IMR-90 (cell line): ENCODE data around the gene SCARF1. TPM values are rescaled to one million over a fixed set of nuclear protein-coding genes. Genes with fewer than 3 reads are reported as not detected.
A peak's percentile ranks its signal among the peaks of the same experiment; 100 is the strongest.

Experiments
- ATAC-seq: fragments of 200-7000 bp; cut with Tn5 transposase; 2 replicates; pipeline ENCODE4 v1.9.1; 2020; ENCODE audit warnings: low read depth, mild to moderate bottlenecking, moderate library complexity
- BruUV-seq: library from RNA; stranded (reverse); fragments of 400-500 nt; replicated peaks from 2 replicates; lab custom pipeline; 2021; lab: Mats Ljungman, UMichigan
- CTCF ChIA-PET: fragments of 300-600 bp; formaldehyde crosslinking; extraction: SDS; loops from one replicate; lab custom pipeline; 2021; ENCODE audit warnings: antibody characterized with exemption; lab: Yijun Ruan, JAX
- POLR2A ChIA-PET: fragments of 300-600 bp; sonication (Branson Sonifier 250); formaldehyde crosslinking; loops from one replicate; lab custom pipeline; 2022; ENCODE audit warnings: antibody characterized with exemption; ENCODE audit not compliant: unreplicated experiment; lab: Charles Lee
- DNase-seq: peaks from one replicate; pipeline ENCODE4 v3.0.0; 2013
- H2AFZ ChIP-seq: replicated peaks from 2 replicates; pipeline ENCODE3; 2013; ENCODE audit warnings: low read length, mild to moderate bottlenecking; ENCODE audit not compliant: poor library complexity
- H2AK5ac ChIP-seq: 2 replicates; pipeline ENCODE4 v1.6.1; 2013; ENCODE audit warnings: low read depth, low read length, inconsistent platforms
- H2AK9ac ChIP-seq: replicated peaks from 2 replicates; pipeline ENCODE3; 2013; ENCODE audit warnings: mild to moderate bottlenecking, low read depth, low read length, moderate library complexity; ENCODE audit not compliant: poor library complexity
- H2BK120ac ChIP-seq: 2 replicates; pipeline ENCODE4 v1.6.1; 2013; ENCODE audit warnings: low read depth, low read length, inconsistent platforms
- H2BK15ac ChIP-seq: 3 replicates; pipeline ENCODE4 v1.6.1; 2013; ENCODE audit warnings: low read depth, low read length, inconsistent platforms
- H2BK20ac ChIP-seq: 2 replicates; pipeline ENCODE4 v1.6.1; 2013; ENCODE audit warnings: low read depth, mild to moderate bottlenecking, inconsistent platforms, low read length, moderate library complexity
- H2BK5ac ChIP-seq: 2 replicates; pipeline ENCODE4 v1.6.1; 2013; ENCODE audit warnings: mild to moderate bottlenecking, low read depth, low read length, inconsistent platforms; ENCODE audit not compliant: poor library complexity, severe bottlenecking
- H3K14ac ChIP-seq: replicated peaks from 2 replicates; pipeline ENCODE4 v1.6.1; 2013; ENCODE audit warnings: low read depth, low read length, inconsistent platforms
- H3K18ac ChIP-seq: 2 replicates; pipeline ENCODE4 v1.6.1; 2013; ENCODE audit warnings: low read depth, low read length, control low read depth
- H3K23ac ChIP-seq: 2 replicates; pipeline ENCODE4 v1.6.1; 2013; ENCODE audit warnings: low read depth, low read length, inconsistent platforms
- H3K27ac ChIP-seq: 2 replicates; pipeline ENCODE4 v1.5.1; 2013; ENCODE audit warnings: mild to moderate bottlenecking, control low read depth, low read length; ENCODE audit not compliant: insufficient read depth
- H3K27me3 ChIP-seq: 2 replicates; pipeline ENCODE4 v1.6.1; 2013; ENCODE audit warnings: low read length; ENCODE audit not compliant: control insufficient read depth, insufficient read depth
- H3K36me3 ChIP-seq: 2 replicates; pipeline ENCODE4 v1.6.1; 2013; ENCODE audit warnings: low read length, mixed read lengths; ENCODE audit not compliant: control insufficient read depth, insufficient read depth
- H3K4ac ChIP-seq: 2 replicates; pipeline ENCODE4 v1.6.1; 2013; ENCODE audit warnings: low read depth, low read length, inconsistent platforms
- H3K4me1 ChIP-seq: 2 replicates; pipeline ENCODE4 v1.6.1; 2013; ENCODE audit warnings: low read length, mixed read lengths; ENCODE audit not compliant: control insufficient read depth, insufficient read depth
- H3K4me2 ChIP-seq: 2 replicates; pipeline ENCODE4 v1.6.1; 2013; ENCODE audit warnings: low read depth, mild to moderate bottlenecking, control low read depth, low read length, moderate library complexity
- H3K4me3 ChIP-seq: 2 replicates; pipeline ENCODE4 v1.5.1; 2013; ENCODE audit warnings: low read depth, mild to moderate bottlenecking, control low read depth, low read length, moderate library complexity; ENCODE audit not compliant: insufficient read depth
- H3K56ac ChIP-seq: 2 replicates; pipeline ENCODE4 v1.6.1; 2013; ENCODE audit warnings: low read length, inconsistent platforms; ENCODE audit not compliant: insufficient read depth; ENCODE audit errors: extremely low read depth
- H3K79me1 ChIP-seq, 2 experiments: 2 replicates each; pipeline ENCODE4 v1.6.1; 2013; ENCODE audit warnings: low read length in 2 of 2, inconsistent platforms in 1 of 2, low read depth in 1 of 2
- H3K9ac ChIP-seq: 2 replicates; pipeline ENCODE4 v1.6.1; 2013; ENCODE audit warnings: low read depth, low read length, control low read depth
- H3K9me1 ChIP-seq: 2 replicates; pipeline ENCODE4 v1.6.1; 2013; ENCODE audit warnings: low read length, inconsistent platforms; ENCODE audit not compliant: insufficient read depth
- H3K9me3 ChIP-seq: 2 replicates; pipeline ENCODE4 v1.6.1; 2013; ENCODE audit warnings: low read length; ENCODE audit not compliant: control insufficient read depth, insufficient read depth
- H4K20me1 ChIP-seq: 2 replicates; pipeline ENCODE4 v1.6.1; 2013; ENCODE audit warnings: low read length, inconsistent platforms; ENCODE audit not compliant: insufficient read depth
- H4K5ac ChIP-seq: 2 replicates; pipeline ENCODE4 v1.6.1; 2013; ENCODE audit warnings: mild to moderate bottlenecking, low read depth, low read length, control low read depth
- H4K8ac ChIP-seq, 2 experiments: 2 replicates each; pipeline ENCODE4 v1.6.1; 2013; ENCODE audit warnings: low read depth in 2 of 2, low read length in 2 of 2, control low read depth in 1 of 2, inconsistent platforms in 1 of 2
- H4K91ac ChIP-seq: 2 replicates; pipeline ENCODE4 v1.6.1; 2013; ENCODE audit warnings: low read depth, low read length, inconsistent platforms; ENCODE audit not compliant: insufficient read depth
- BHLHE40 ChIP-seq: fragments of 150-350 bp; IDR thresholded peaks from 2 replicates; pipeline ENCODE4 v1.6.1; 2016; ENCODE audit warnings: mild to moderate bottlenecking, low read depth, low read length
- CHD1 ChIP-seq: IDR thresholded peaks from 2 replicates; pipeline ENCODE4 v1.6.1; 2012; ENCODE audit warnings: low read depth, low read length, improper control_type of control experiment
- CTCF ChIP-seq: conservative IDR thresholded peaks from 2 replicates; pipeline ENCODE4 v1.5.1; 2012; ENCODE audit warnings: mild to moderate bottlenecking, low read depth, low read length, improper control_type of control experiment
- WGBS, 2 experiments: methylation state at CpG; one replicate each; pipeline versions ENCODE4 v1.1.5 to v1.1.7; 2013; ENCODE audit warnings: missing lambda C conversion rate in 2 of 2; ENCODE audit not compliant: insufficient read length in 1 of 2; ENCODE audit errors: extremely low coverage in 2 of 2; 5-methylcytosine and 5-hydroxymethylcytosine counted together
- dilution Hi-C: fragments of 300-500 bp; cut with HindIII; formaldehyde crosslinking; loops from one replicate; pipeline ENCODE4 v1.14.3; 2018; ENCODE audit warnings: low sequenced_read_pairs; ENCODE audit not compliant: unreplicated experiment
- in situ Hi-C: fragments of 300-500 bp; cut with MboI; formaldehyde crosslinking; loops from 3 replicates; pipeline ENCODE4 v1.14.3; 2019; ENCODE audit warnings: low sequenced_read_pairs, inconsistent platforms, mixed read lengths
- intact Hi-C: fragments of 100-400 bp; cut with micrococcal nuclease; formaldehyde crosslinking; loops from 2 replicates; pipeline ENCODE4 v1.10.0; 2022
- polyA plus RNA-seq, 3 experiments: library from polyadenylated mRNA; depleted of rRNA; stranded (reverse); fragments of >200 nt; gene quantifications; 2 replicates each; pipeline ENCODE4 v1.2.3, GENCODE V29; 2012; ENCODE audit warnings: low replicate concordance in 1 of 3
- total RNA-seq: library from RNA; depleted of rRNA; stranded (reverse); fragments of >200 nt; gene quantifications from 2 replicates; pipeline ENCODE4 v1.2.3, GENCODE V29; 2012

The SCARF1 gene
- total and polyA plus RNA-seq, 2 of the 4 experiments (the other 2 are of a cell fraction): 0.18 to 0.43 TPM

- peaks cover 8% of the 10 kb centered on the region; the same call in 1 of the 2 replicates for H4K20me1 ChIP-seq
- H3K4me1 ChIP-seq: peaks cover 23% of the 10 kb centered on the region
- no peaks in the 10 kb centered on the region for H3K9me3 ChIP-seq
- no peak overlapping the region for H3K18ac ChIP-seq
- H4K91ac ChIP-seq: peak overlapping the region; percentile 78; the same call in 1 of the 2 replicates
- ChIA-PET POLR2A (no interaction called here), CTCF (no interaction called here)
- dilution Hi-C loops (no loop called here), intact Hi-C loops (no loop called here), in situ Hi-C loops (no loop called here)
- H2AK5ac ChIP-seq: no peak overlapping the region
- TF ChIP-seq CTCF (peak; percentile 6; the same call in 1 of the 2 replicates), CHD1 (no peak), BHLHE40 (0 out of 2 replicates have a peak, but pooled peaks have one; percentile 7)
- H3K27ac ChIP-seq: no peak overlapping the region
- no peak overlapping the region for H2AK9ac ChIP-seq
- H3K4ac ChIP-seq: 0 out of 2 replicates have a peak overlapping the region, but pooled peaks have one; percentile 76
- no peak overlapping the region for H3K14ac ChIP-seq
- peak overlapping the region; percentile 40 for H3K4me3 ChIP-seq
- H2BK5ac ChIP-seq: no peak overlapping the region
- H3K79me1 ChIP-seq: no peaks in the 10 kb centered on the region
- H2BK20ac ChIP-seq: no peak overlapping the region
- H4K5ac ChIP-seq: no peak overlapping the region
- H3K27me3 ChIP-seq: no peaks in the 10 kb centered on the region; the same call in 1 of the 2 replicates
- peak overlapping the region; percentile 81 for H2AFZ ChIP-seq
- ATAC-seq (peak; percentile 42), DNase-seq (no peak)
- no peak overlapping the region for H2BK15ac ChIP-seq
- H3K23ac ChIP-seq: no peak overlapping the region
- H3K4me2 ChIP-seq: peak overlapping the region; percentile 66
- H3K36me3 ChIP-seq: no peaks in the 10 kb centered on the region
- BruUV-seq: no TSS peak
- H3K9ac ChIP-seq: no peak overlapping the region
- WGBS, 2 experiments: 5% methylated on average over 48 of the region's 90 CpGs; no CpG with 5 or more reads in 1 of the 2 experiments
- no peak overlapping the region for H3K56ac ChIP-seq
- peaks cover 14% of the 10 kb centered on the region for H3K9me1 ChIP-seq
- no peak overlapping the region for H2BK120ac ChIP-seq
- peak overlapping the region; percentile 54 to 85; a peak in 2 of 4 replicates for H4K8ac ChIP-seq
Measured at GRCh38 chr17:1643293-1643998, 2.1 kb downstream of the SCARF1 start.
